Fibroblast of the aortic adventitia (primary cell): ENCODE results near the gene ZNF556. TPM values are rescaled to one million over a fixed set of nuclear protein-coding genes. Genes with fewer than 3 reads are reported as not detected.

Experiments used
- DNase-seq: peaks from one replicate; pipeline ENCODE4 v3.0.0-alpha.2; 2010; ENCODE audit warnings: low read depth
- H3K4me3 ChIP-seq: 2 replicates; pipeline ENCODE4 v1.5.1; 2011; ENCODE audit warnings: low read depth, mild to moderate bottlenecking, control low read depth, low read length, moderate library complexity
- total RNA-seq: library from RNA; depleted of rRNA; stranded (reverse); fragments of >200 nt; gene quantifications from 2 replicates; pipeline ENCODE4 v1.2.3, GENCODE V29; 2012; ENCODE audit warnings: low replicate concordance
- TF ChIP-seq, protein P1 (sequence below): IDR thresholded peaks from 2 replicates; pipeline ENCODE4 v1.5.1; 2011; ENCODE audit warnings: mild to moderate bottlenecking, low read length, control low read depth, inconsistent platforms; ENCODE audit not compliant: insufficient read depth

The ZNF556 gene
- total RNA-seq: 0.08 TPM in 1 of 2 replicates, not detected in the other

DNA sequence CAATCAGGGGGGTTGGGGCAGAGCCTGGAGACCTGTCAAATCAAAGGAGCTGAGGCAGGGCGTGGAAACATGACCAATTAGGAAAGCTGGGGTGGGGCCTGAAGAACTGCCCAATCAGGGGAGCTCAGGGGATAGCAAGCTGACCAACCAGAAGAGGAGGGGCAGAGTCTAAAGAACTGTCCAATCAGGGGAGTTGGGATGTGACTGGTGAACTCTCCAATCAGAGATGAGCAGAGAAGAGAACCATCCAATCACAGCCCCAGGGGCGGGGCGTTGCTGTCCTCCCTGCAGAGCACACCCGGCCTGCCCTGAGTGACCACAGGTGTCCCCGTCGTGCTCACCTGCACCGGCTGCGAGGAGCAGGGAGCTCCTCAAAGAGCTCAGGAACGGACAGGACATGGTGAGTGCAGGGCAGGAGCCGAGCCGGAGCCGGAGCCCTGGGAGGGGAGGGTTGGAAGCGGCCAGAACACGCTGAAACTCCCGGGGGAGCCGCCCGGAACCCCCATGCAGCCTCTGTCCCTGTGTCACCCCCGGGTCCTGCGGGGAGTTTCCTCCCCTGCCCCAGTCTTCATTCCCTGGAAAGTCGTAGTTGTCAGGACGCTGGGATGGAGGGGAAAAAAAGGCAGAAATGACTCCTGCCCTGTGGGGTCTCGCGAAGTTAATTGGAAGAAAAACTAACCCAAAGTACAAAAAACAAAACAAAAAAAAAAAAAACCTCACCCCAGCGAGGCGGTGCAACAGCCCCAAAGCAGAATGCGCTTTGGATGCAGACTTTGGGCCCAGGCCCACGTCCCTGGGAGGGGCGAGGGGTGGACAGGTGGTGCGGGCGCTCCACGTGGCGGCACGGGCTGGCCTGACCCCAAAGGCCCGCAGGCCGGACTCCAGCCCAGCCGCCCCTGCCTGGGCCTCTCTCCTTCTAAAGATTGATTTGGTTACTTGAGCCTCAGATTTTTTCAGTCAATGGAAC is at the start of gene ZNF556:
TSS of gene ZNF556 (plus strand) at position 311 of the 967 bp plus-strand sequence. CDS start at position 398, 87 bp downstream.
- TF ChIP-seq, protein P1, sequence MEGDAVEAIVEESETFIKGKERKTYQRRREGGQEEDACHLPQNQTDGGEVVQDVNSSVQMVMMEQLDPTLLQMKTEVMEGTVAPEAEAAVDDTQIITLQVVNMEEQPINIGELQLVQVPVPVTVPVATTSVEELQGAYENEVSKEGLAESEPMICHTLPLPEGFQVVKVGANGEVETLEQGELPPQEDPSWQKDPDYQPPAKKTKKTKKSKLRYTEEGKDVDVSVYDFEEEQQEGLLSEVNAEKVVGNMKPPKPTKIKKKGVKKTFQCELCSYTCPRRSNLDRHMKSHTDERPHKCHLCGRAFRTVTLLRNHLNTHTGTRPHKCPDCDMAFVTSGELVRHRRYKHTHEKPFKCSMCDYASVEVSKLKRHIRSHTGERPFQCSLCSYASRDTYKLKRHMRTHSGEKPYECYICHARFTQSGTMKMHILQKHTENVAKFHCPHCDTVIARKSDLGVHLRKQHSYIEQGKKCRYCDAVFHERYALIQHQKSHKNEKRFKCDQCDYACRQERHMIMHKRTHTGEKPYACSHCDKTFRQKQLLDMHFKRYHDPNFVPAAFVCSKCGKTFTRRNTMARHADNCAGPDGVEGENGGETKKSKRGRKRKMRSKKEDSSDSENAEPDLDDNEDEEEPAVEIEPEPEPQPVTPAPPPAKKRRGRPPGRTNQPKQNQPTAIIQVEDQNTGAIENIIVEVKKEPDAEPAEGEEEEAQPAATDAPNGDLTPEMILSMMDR: no peak
- DNase-seq: no peak
- no peak within 1 kb of the TSS for H3K4me3 ChIP-seq

- peak; percentile 96 for DNase-seq
- TF ChIP-seq, protein P1: peak; percentile 97
- H3K4me3 ChIP-seq: peak within 1 kb of the TSS; percentile 83
Measured at GRCh38 chr19:2819540-2820111, 47.5 kb upstream of the ZNF556 start, which contains the start of gene ZNF554. ZNF554 (plus strand) TSS chr19:2819868; CDS start chr19:2820072, 204 bp downstream.

GRCh38 chr19:2820112-2820702 is 46.9 kb upstream of the ZNF556 start:
- DNase-seq: peak; percentile 3
- TF ChIP-seq, protein P1: no peak
- H3K4me3 ChIP-seq: peak overlapping the region; percentile 83

- DNase-seq: no peak
- TF ChIP-seq, protein P1: no peak
- H3K4me3 ChIP-seq: no peak overlapping the region
Measured at GRCh38 chr19:2822846-2823245, 44.3 kb upstream of the ZNF556 start.

DNA sequence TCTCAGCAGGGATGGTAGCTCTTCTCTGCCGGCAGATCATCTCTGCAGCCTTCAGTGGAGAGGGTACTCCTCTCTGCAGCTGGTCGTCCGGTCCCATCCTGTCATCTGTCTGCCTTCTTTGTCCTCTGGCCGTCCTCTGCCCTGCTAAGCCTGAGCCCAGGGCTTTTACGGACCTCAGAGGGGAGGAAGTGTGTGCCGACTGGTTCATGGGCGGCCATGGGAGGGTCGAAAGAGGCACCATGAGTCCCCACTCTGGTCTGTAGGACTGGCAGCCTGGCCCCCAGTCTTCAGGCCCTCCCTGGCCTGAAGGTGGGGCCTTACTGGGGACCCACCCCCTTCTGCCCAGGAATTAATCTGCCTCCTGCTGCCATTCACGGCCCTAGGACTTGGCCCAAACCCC is 43.5 kb upstream of the ZNF556 start:
- H3K4me3 ChIP-seq: no peak overlapping the region
- TF ChIP-seq, protein P1: no peak
- DNase-seq: no peak

DNA sequence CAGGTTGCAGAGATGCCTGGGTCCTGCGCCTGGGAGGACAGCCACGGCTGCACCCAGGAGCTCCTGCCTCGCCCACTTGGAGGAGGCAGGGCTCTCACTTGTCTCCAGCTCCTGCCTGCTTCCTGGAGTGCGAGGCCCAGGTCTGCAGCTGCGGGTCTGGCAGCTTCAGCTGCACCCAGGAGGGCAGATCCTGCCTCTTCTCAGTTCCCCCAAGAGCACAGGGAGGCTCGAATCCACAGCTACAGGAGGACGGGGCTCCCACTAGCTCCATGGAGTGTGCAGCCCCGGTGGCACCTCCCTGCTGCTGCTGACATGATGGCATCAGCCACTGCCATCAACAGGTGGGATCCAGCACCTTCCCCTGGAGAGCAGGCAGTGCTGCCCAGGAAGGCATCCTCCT is 43.0 kb upstream of the ZNF556 start:
- TF ChIP-seq, protein P1: no peak
- no peak for DNase-seq
- no peak overlapping the region for H3K4me3 ChIP-seq
